DMS114 treated with DMSO at 0.1 percent for 48 hours (cell line): Measurements from ENCODE around the gene ABHD1.
"Not testable (repeated sequence)": the region's sequence is repeated elsewhere in the genome, so short reads cannot be mapped to it uniquely, and the experiment has no call there.

ENCODE experiments used
- DNase-seq: peaks from one replicate; lab custom pipeline; 2025; ENCODE audit not compliant: unreplicated experiment; lab: John Stamatoyannopoulos, UW

ABHD1 gene

DNA sequence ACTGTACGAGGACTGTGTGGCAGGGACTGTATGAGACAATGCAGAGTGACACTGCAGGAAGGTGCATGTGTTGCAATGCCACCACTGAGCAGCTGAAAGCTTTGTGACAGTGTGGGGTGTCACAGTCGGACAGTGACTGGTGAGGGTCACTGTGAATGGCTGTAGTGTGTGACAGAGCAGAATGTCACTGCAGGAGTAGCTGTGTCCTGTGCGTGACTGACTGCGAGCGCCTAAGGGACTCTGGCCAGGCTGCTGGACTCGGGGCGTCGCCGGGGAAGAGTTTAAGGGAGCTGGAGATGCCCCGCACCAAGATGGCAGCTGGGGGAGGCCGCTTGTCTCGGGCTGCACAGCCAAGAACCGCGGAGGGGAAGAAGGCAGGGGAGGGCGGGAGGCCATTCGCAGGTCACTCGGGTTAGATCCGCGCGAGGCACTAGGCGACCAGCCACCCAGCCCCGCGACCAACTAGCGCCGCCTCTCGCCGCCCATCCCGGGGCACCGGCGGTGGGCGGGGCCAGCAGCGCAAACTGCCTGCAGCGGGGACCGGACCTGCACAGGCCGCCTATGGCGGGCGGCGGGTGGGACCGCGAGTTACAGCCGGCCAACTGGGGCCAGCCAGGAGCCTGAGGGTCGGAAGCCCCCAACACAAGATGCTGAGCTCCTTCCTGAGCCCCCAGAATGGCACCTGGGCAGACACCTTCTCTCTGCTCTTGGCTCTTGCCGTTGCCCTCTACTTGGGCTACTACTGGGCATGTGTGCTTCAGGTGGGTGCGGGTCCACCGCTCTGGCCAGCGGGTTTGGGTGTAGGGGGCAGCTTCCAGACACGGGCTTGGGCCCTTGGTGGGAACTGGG lies at the start of gene ABHD1:
Gene ABHD1, plus strand, starts transcription at position 514 of the 849 bp plus-strand sequence. Its CDS starts 134 bp downstream, at position 648.
- DNase-seq = no peak

DNA sequence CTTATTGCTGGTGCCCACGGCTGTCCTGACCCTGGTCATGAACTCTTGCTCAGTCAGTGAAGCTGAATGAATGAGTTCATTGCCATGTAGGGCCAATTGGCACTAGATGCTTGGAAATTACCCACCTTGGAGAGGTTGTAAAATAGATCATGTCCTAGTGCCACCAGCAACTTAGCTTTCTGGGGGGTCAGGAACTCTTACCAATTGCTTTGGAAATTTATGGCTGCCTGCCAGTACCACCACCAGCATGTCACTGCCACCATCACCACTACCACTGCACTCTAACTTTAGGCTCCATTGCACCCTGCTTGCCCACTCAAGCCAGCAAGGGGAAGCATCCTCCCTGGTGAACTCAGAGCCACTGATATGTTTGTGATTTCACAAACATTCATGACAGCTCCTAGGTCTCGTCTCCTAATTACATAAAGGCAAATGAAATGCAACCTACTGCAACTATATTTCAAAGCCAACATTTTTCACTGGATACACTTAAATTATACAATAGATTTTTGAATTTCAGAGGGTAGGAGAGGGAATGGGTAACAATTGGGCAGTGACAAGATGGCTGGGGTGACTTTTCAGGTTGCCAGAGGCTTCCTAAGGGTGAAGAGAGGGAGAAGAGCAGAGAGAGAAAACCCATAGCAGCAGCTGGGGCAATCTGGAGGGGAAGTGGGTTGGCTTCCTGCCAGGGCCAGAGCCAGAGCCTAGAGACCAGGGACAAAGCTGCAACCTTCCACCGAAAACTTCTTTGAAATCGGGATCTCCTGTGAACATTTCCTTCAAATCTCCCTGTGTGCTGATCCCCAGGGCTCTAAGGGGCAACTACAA lies 48.7 kb upstream of the ABHD1 start:
- no peak for DNase-seq

DNA sequence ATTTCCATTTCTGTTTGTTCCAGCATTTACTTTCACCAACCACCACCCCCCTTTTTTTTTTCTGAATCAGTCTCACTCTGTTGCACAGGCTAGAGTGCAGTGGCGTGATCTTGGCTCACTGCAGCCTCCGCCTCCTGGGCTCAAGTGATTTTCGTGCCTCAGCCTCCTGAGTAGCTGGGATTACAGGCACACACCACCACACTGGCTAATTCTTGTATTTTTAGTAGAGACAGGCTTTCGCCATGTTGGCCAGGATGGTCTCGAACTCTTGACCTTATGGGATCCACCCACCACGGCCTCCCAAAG lies 48.1 kb upstream of the ABHD1 start:
- not testable (repeated sequence) for DNase-seq

GRCh38 chr2:27076323-27076722 lies 47.3 kb upstream of the ABHD1 start:
- no peak for DNase-seq

DNA sequence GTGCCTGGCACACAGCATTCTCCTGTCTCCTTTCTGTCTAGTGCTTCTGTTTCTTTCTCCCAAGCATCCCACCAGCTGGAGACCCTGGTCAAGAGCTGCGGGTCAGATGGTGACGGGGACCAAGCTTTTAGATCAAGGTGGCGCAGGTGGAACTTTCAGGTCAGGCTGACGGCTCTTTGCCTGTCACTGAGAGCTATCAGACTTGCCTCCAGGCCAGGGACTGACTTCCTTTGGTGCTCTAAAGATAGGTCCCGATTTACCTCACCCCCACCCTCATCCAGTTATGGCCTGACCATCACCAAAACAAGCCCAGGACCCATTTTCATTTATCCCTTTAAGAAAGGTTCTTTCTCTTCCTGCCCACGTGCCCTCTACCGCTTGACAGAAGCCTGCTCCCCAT lies 46.4 kb upstream of the ABHD1 start:
- no peak for DNase-seq

- no peak for DNase-seq
Observed at GRCh38 chr2:27078267-27079194, 45.1 kb upstream of the ABHD1 start, which contains the start of gene EMILIN1. Gene EMILIN1 (plus strand): TSS chr2:27078615. CDS start chr2:27079066, 451 bp downstream.

GRCh38 chr2:27079233-27080139 lies 44.1 kb upstream of the ABHD1 start:
- no peak for DNase-seq

DNA sequence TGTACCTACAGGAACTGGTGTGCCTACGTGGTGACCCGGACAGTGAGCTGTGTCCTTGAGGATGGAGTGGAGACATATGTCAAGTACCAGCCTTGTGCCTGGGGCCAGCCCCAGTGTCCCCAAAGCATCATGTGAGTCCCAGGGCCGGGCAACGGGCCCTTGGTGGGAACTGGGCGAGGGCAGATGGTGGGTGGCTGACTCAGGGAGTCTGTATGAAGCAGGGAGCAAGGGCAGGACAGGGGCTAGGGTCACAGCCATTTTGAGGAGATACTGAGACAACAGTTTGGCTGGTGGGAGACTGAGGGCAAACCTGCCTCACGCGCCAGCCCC lies 43.5 kb upstream of the ABHD1 start:
- no peak for DNase-seq

DNA sequence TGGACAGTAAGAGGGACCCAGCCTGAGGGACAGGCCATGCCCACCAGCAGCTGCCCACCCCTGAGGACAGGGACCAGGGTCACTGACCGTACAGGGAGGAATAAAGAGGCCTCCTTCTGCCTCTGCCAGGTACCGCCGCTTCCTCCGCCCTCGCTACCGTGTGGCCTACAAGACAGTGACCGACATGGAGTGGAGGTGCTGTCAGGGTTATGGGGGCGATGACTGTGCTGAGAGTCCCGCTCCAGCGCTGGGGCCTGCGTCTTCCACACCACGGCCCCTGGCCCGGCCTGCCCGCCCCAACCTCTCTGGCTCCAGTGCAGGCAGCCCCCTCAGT lies 43.0 kb upstream of the ABHD1 start:
- DNase-seq = no peak

DNA sequence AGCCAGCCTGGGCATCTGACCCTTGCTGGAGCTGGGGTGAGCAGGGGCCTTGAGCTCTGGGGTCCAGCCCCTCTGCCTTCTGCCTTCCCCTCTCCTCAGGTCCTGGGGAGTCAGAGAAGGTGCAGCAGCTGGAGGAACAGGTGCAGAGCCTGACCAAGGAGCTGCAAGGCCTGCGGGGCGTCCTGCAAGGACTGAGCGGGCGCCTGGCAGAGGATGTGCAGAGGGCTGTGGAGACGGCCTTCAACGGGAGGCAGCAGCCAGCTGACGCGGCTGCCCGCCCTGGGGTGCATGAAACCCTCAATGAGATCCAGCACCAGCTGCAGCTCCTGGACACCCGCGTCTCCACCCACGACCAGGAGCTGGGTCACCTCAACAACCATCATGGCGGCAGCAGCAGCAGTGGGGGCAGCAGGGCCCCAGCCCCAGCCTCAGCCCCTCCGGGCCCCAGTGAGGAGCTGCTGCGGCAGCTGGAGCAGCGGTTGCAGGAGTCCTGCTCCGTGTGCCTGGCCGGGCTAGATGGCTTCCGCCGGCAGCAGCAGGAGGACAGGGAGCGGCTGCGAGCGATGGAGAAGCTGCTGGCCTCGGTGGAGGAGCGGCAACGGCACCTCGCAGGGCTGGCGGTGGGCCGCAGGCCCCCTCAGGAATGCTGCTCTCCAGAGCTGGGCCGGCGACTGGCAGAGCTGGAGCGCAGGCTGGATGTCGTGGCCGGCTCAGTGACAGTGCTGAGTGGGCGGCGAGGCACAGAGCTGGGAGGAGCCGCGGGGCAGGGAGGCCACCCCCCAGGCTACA lies 41.4 kb upstream of the ABHD1 start:
- DNase-seq = no peak

DNA sequence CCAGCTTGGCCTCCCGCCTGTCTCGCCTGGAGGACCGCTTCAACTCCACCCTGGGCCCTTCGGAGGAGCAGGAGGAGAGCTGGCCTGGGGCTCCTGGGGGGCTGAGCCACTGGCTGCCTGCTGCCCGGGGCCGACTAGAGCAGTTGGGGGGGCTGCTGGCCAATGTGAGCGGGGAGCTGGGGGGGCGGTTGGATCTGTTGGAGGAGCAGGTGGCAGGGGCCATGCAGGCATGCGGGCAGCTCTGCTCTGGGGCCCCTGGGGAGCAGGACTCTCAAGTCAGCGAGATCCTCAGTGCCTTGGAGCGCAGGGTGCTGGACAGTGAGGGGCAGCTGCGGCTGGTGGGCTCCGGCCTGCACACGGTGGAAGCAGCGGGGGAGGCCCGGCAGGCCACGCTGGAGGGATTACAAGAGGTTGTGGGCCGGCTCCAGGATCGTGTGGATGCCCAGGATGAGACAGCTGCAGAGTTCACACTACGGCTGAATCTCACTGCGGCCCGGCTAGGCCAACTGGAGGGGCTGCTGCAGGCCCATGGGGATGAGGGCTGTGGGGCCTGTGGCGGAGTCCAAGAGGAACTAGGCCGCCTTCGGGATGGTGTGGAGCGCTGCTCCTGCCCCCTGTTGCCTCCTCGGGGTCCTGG lies 40.7 kb upstream of the ABHD1 start:
- no peak for DNase-seq

GRCh38 chr2:27083410-27084296 lies 40.0 kb upstream of the ABHD1 start:
- DNase-seq = no peak

GRCh38 chr2:27084297-27085061 lies 39.1 kb upstream of the ABHD1 start:
- no peak for DNase-seq

DNA sequence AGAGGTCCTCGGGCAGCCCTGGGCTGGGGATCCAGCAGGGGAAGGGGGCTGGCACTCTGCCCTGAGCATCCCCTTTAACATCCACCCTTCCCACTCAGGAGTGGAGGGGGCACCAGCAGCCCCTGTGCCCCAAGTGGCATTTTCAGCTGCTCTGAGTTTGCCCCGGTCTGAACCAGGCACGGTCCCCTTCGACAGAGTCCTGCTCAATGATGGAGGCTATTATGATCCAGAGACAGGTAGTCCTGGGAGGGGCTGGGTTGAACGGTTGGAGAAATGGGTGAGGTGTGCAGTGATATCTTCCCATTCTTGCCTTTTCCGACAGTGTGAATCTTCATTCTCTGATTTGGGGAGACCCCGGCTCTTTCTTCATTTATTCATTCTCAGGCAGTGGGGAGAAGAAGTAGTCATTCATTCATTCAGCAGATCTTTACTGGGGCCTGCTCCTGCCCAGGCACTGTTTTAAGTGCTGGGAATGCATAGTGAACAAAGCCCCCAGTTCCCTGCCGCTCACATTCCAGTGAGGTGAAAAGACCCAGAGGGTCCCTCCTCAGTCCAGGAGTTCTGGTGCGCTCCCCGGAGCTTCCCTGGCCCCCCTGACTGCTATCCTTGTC lies 38.4 kb upstream of the ABHD1 start:
- no peak for DNase-seq

GRCh38 chr2:27085673-27086089 lies 37.9 kb upstream of the ABHD1 start:
- DNase-seq = peak; percentile 14

DNA sequence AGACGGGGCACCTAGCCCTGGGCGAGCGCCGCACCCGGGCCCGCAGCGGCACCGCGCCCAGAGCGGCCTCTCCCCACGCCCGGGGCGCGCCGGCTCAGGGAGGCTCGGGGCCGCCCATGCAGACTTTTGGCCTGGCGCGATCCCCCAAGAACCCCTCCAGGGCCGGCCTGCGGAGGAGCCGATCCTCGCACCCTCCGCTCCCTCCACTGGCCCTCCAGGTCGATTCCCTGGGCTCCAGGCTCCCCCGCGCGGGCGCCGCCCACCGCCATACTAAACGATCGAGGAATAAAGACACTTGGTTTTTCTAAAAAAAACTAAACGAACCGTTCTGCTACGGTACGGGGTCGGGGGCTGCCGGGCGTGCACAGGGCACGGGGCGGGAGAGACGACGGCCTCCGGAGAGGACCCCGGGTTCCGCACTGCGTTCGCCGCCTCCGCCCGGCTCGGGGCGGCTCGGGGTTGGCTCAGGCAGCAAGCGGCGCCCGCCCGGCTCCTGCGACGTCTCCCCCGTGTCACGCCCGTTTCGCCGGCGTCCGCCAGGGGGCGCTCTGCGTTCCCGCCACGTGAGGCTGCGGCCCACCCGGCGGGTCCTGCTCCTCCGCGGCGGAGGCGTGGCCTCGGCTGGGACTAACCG lies 37.4 kb upstream of the ABHD1 start:
- peak; percentile 77 for DNase-seq
